ENCODE data around the gene WNT7B. TPM values are rescaled to one million over a fixed set of nuclear protein-coding genes. Genes with fewer than 3 reads are reported as not detected.

WNT7B gene
- 2.0 TPM for polyA plus RNA-seq (2013, experiment 1 of 2; ENCODE audit: insufficient read length)
- polyA plus RNA-seq (2013, experiment 2 of 2; ENCODE audit: insufficient read length): 2.1 TPM

DNA sequence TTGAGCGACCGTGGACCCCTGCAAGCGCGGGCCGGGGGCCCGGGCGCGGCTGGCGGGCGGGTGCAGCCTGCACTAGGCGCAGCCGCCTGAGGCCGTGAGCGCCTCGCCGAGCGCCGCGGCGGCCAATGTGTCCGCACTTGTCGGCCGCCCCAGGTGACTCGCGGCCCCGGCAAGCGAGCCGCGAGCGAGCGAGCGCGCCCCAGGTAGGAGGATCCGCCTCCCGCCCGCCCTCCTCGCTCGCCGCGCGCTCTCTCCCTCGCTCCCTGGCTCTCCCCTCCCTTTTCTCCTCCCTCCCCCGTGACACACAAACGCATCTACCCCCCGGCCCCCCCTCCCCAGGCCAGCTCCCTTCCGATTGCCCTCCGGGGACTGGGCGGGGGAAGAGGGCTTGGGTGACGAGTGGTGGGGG lies at the start of gene WNT7B:
WNT7B (minus strand) TSS at position 160 of the 409 bp plus-strand sequence. CDS start 408 bp downstream, outside the sequence.
- no peak for DNase-seq

DNA sequence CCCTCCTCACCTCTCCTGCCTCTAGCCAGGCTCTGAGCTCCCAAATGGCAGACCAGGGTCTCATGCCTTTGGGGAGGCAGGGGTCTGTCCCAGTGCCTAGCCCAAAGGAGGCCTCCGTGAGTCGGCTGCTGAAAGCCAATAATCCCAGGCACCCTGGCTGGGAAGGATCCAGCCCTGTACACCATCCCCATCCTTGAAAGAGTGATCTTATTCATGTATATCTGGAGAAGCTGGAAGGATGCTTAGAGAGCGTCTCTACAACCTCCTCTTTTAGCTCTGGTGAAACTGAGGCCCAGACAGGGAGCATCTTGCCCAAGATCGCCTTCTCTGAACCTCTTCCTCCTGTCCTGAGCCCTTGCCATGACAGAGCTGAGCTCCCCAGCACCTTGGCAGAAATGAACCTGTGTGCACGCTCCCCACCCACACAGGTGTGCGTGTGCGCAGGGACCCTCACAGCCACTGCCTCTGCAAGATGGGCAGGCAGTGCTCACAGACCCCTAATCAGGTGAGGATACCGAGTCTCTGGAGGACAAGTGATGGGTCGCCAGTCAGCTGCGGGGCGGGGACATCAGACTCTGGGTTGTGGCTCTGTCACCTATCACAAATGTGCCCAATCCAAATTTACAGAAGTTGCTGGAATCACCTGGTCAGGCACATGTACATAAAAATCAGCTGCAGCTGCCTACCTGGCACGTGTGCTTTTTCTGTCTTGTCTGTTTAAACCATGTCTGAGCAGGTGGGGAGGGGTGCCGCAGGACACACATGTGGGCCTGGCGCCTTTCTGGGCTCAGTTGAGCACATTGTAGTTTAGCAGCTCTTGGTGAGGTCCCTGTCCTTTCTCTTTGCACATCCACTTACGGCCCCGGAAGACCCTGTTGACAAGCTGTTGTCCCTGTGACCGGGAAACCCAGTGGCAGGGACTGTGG lies 49.3 kb upstream of the WNT7B start:
- no peak for DNase-seq

DNA sequence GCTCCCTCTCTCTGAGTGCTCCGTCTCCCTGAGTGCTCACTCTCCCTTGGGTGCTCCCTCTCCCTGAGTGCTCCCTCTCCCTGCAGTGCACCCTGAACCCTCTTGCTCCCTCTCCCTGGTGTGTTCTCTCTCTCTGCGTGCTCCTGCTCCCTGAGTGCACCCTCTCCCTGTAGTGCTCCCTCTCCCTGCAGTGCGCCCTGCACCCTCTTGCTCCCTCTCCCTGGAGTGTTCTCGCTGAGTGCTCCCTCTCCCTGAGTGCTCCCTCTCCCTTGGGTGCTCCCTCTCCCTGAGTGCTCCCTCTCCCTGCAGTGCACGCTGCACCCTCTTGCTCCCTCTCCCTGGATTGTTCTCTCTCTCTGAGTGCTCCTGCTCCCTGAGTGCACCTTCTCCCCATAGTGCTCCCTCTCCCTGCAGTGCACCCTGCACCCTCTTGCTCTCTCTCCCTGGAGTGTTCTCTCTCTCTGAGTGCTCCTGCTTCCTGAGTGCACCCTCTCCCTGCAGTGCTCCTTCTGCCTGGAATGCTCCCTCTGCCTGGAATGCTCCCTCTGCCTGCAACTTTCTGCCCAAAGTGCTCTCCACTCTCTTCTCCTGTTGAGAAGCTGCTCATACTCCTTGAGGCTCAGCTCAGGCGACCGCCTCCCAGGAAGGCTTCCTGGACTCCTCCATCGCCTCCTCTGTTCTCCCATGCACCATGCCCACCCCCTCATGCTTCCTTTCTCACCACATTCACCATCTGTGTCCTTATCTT lies 48.4 kb upstream of the WNT7B start:
- no peak for DNase-seq

DNA sequence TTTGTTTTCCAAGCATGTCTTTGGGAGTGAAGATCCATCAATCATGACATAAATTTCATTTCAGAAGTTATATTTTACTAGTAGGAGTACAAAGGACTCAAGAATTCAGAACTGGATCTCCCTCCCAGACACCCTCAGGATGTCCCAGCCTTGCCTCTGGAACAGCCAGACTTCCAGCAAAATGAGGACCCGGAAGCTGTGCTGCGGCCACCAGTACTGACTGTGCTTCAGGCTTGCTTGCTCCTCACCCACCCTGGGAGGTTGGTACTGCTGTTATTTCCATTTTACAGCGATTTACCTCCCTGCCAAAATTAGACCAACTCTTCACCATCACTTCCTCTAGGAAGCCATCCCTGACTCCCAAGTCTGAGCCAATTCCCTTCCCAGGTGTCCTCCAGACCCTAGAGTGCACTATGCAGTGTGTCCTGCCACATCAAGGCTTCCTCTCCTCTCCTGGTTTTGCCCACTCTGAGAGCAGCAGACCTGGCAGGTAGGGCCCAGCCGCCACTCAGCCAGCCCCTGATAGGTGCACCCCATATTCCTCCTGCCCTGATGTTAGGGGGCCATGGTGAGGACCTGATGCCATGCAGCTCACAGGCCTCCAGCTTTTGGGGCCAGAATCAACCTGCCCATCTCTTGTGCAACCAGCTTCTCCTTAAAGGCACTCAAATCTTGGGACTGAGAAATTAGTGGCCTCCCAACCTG lies 47.3 kb upstream of the WNT7B start:
- DNase-seq: no peak

DNA sequence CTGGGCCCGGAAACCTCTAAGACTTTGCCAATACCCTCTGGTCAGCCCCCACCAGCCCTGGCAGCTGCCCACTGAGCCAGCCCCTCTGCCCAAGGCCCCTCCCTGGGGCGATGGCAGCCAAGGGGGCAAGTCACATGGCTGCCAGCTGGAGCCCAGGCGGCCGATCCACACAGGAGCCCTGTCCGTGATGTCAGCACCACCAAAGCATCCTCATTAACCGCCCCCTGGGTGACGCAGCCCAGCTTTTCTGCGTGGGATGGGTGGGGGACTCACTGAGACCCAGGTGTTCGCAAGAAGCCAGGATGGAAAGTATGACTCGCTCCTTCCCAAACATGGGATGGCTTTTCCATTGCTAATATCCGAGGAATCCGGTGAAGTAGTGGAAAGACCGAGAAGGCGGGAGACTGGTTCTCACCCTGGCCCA lies 46.6 kb upstream of the WNT7B start:
- DNase-seq: peak; percentile 81

DNA sequence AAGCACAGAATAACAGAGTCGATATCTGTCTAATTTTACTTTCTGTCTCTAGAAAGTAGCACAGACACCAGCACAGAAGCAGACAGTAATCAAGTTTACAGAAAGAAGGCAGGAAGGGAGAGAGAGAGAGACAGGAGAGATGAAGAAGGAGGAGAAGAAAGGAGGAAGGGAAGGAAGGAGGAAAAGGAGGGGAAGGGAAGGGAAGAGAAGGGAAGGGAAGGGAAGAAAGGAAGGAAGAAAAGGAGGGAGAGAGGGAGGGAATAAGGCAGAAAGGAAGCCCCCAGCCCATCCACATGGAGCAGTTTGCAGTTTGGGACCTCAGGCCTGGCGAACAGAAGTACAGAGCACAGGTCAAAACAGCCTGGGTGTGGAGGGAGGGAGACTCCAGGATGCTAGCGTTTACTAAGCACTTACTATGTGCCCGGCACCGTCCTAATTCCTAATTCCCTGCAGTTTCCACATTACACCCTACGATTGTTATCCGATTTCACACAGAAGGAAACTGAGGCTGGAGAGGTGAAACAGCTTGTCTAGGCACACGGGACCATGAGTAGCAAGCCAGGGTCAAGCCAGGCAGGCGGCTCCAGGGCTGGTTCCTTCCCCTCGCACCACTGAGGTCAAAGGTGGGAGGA lies 46.0 kb upstream of the WNT7B start:
- DNase-seq: no peak

DNA sequence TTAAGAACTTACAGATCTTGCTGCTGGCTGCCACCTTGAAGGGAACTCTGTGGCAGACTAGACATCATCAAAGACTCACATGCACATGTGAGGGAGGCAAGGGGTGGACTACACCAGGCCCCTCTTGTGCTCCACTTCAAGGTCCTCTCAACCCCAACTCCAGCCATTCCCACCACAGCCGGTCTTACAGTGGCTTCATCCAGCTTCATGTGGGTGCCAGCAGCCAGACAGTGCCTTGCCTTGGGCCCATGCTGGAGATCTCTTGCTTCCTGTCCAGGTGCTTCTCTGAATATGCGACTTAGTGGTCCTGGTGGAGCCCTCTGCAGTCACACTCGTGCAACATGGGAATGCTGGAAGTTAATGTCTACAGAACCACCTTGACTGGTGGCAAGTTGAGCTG lies 44.6 kb upstream of the WNT7B start:
- no peak for DNase-seq

DNA sequence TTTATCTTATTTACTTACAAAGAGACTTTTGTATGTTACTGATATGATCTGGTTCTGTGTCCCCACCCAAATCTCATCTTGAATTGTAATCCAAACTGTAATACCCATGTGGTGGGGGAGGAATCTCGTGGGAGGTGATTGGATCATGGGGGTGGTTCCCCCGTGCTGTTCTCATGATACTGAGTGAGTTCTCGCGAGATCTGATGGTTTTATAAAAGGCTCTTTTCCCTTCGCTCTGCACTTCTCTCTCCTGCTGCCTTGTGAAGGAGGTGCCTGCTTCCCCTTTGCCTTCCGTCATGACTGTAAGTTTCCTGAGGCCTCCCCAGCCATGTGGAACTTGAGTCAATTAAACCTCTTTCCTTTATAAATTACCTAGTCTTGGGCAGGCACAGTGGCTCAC lies 42.4 kb upstream of the WNT7B start:
- no peak for DNase-seq

DNA sequence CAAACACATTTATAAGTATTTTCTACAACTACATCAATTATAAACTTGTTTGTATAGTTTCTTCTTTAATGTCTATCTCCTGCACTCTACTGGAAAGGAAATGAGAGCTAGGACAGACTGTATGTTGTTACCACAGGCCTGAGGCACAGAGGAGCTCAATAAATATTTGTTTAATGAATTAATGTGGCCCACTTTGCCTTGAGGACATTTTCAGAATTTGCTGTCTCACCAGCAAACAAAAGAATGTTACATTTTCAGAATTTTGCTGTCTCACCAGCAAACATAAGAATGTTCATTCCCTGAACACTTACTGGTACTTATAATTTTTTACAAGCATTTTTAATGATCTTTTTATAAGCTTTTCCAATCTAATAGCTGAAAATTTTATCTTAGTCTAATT lies 41.9 kb upstream of the WNT7B start:
- no peak for DNase-seq

DNA sequence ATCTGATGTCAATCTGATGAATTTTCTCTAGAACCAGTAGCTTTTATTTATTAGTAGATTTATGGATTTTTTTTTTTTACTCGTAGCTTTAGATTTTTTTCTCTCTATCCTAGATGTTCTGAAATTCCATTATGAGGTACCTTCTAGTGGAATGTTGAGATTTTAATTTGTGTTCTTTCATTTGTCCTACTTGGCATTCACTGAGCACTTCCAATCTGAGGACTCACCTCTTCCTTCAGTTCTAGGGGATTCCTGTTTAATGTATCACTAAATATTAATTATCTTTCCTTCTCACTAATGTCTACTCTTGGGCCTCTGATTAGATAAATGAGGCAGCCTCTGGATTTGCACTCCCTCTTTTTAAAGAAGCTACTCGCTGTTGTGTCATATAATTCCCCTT lies 40.2 kb upstream of the WNT7B start:
- DNase-seq: peak; percentile 35

DNA sequence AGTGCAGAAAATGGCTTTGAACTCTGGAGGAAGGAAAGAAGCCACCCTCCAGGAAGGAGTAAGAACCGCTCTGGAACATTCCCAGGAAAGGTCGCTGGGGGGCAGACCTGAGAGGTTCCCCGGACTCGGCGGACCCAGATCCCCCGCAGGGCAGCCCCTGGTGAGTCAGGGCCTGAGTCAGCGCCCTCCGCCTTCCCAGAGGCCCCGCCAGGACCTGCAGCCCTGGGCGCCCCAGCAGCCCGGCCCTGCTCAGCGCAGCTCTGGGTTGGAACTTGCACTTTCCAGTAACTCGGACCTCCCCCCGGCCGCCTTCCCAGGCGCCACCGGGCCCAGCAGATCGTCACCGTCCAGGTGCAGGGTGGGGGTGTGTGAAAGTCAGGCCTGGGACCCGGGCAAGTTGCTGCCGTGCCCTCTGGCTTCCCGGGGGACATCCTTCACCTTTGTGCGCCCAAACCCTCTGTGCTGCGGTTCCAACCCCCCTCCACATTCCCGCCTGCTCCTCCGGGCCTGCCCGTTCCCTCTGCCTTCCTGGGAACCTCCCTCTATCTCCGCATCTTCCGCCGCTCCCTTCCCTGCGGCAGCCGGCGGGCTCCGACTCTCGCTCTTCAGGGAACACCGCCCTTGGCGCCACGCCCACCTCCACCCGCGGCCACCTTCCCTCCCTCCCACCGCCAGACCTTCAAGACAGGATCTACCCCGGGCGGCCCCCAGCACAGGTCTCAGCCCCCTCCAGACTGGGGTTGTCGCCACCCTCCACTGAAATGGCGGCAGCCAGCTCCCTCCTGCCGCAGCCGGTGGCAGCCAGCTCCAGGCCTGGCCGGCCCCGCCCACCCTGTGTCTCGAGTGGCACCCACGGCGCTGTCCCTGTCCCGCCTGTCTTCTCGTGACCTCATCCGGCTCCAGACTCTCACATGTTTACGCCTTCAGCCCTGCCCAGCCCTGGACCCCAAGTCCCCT lies 36.8 kb upstream of the WNT7B start:
- DNase-seq: peak; percentile 97

DNA sequence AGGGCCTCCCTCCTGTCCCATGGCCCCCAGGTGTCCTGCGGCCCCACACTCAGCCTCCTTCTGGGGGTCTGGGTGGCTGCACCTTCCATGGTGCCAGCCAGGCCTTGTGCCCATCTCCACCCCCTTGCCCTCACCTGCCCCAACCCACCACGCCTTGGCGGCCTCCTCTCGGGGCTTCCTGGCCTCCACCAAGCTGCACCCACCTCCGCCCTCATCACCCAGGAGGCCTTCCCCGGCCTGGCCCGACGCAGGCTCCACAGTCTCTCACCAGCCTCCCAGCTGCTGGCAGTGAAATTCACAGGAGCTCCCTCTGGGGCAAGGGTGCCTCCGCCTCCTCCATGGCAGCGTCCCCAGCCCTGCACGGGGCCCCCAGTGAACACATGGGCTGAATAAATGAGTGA lies 35.9 kb upstream of the WNT7B start:
- no peak for DNase-seq

DNA sequence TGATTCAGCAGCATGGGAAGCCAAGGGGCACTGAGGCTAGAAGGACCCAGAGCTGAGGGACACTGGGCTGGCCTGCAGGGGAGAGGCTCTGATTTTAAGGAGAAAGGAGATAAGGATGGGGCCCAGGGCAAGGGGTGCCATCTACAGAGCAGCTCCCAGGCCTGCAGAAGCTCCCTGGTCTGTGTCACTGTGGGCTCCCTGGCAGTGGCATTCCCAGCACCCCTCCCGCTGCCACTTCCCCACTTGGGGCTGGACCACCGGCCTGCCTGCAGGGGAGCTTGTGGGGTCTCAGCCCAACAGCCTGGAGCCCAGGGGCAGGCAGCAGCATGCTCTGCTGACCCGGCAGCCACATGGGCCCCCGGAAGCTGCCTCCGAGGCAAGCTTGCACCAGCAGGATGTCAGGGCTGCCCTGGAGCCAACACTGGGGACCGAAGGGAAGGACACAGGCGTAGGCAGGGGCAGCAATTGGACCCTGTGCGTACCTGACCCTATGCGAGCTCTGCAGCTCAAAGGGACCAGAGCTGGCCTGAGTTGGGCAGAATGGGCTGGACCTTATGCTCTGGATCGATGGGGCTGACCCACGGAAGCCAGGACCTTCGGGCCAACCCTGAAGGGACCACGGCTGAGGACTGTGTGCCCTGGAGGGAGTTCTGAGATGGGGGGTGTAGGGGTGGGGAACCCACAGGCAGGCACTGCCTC lies 35.4 kb upstream of the WNT7B start:
- DNase-seq: no peak

DNA sequence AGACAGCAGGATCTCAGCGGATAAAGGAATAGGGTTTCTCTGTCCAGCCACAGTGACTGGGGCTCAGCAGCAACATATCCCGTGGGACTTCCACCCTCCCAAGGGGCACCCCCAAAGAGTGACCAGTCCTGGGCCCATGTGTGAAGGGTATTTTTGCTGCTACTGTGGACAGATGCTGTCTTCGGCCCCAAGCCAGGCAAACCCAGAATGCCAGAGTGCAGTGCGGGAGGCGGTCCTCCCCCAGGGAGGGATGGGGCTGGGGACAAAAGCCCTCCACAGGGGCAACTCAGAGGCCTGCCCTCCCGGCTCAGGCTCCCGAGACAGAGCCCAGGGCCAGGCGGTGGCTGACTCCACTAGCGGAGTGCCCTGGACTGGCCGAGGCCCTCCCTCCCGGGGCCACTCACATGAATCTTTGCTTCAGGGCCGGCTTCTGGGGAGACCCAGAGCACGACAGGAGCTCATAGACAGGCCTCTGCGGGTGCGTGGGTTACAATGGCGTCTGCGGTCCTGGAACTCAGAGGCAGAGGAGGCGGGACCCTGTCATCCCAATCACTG lies 34.7 kb upstream of the WNT7B start:
- no peak for DNase-seq

DNA sequence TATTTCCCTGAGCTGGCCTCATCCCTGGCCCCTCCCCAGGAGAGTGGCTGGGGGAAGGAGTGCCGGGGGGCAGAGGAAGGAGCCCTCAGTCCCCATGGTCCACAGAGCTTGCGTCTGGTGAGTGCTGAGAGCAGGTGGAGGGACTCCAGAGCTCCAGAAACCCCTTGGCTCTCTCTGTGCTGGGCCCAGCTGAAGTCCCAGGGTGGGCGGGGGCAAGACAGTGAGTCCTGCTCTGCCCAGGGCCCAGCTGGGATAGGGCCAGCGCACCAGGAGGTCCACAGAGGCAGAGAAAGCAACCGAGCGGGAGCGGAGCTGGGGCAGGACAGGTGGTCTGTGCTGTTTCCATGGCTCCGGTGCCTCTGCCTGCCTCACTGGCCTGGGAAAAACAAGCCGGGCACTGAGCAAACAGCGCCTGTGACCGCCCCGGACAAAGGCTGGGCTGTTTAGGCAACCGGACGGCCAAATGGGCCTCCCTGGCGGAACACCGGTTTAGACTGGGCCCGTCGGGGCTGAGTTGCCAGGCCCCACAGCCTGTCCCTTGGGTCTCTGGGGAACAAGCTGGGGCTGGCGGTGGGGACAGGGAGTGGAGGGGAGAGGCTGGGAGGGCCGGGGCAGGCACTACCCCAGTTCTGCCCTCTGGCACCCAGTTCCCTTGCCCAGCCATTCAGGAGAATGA lies 34.1 kb upstream of the WNT7B start:
- no peak for DNase-seq

DNA sequence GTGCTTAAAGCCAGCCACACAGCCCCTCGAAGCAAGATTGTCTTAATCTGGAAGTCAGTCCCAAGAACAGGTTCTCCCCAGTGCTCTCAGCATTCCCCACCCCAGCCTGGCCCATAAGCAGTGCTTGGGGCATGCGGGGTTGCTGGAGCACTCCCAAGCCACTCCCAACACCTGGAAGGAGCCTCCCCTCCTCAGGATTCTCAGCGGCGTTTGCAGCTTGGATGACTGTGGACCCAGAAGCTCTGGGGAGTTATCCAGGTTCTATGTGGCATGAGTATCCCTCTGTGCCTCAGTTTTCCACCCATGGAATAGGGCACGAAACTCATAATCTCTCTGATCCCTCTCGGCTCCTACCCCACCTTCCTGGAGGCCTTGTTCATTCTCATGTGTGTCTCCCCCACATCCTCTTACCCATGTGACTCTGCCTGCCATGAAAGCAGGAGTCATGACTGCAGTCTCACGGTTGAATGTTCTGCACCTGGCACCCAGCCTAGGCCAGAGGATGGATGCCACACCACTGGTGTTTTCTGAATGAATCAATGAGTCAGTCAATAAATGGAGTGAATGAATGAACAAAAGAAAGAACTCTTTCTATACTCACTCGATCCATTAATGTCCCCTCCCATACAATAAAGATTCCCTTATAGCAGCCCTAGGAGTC lies 33.4 kb upstream of the WNT7B start:
- peak; percentile 53 for DNase-seq

DNA sequence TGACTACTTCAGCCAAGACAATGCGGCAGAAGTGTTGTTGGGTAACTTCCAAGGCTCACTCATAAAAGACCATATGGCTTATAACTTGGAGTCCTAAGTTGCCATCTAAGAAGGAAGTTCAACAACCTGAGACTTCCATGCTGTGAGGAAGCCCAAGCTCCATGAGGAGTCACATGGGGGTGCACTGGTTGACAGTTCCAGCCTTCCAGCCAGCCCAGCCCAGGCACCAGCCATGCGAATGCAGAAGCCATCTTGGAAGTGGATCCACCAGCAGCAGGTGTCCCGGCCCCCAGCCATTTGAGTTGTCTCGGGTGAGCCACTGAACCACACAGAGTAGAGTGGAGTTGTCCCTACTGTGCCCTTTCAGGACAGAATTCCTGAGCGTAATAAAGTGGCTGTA lies 32.8 kb upstream of the WNT7B start:
- no peak for DNase-seq

DNA sequence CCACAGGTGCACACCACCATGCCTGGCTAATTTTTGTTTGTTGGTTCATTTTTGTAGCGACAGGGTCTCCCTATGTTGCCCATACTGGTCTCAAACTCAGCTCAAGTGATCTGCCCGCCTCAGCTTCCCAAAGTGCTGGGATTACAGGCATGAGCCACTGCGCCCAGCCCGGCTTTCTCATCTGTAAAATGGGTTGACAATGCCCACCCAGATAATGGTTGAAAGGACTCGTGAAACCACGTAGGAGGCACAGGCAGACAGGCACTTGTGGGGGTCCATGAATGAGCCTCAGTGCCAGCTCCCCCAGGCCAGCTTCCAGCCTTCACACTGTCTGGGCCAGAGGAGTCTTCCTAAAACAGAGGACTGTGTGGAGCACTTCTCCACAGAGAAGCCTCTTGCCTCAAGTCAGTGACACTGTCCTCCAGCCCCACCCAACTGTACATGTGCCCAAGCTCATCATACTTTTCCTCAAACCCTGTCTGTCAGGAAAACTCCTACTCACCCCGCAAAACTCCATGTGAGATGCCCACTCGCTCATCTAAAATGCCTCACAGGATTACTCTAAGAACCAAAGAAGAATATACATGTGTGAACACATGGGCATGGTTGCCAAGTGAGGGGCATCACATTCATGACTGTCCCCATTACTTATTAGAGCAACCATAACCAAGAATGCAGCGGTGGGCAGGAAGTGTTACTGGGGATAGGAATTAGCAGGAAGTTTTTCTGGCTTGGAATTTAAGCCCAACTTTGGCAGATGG lies 32.1 kb upstream of the WNT7B start:
- no peak for DNase-seq

All from fibroblast of skin of abdomen (primary cell).